HepG2 (cell line): ENCODE data around the gene UBE2U.

Source experiments
- CEBPB ChIP-seq: IDR thresholded peaks from 2 replicates; pipeline ENCODE4 v1.6.1; 2011; ENCODE audit warnings: low read depth, low read length, improper control_type of control experiment, borderline replicate concordance
- CHD2 ChIP-seq: IDR thresholded peaks from 2 replicates; pipeline ENCODE4 v1.6.1; 2011; ENCODE audit warnings: low read depth, low read length, improper control_type of control experiment
- GTF2F1 ChIP-seq: fragments of 150-350 bp; IDR thresholded peaks from 2 replicates; pipeline ENCODE4 v1.6.1; 2014; ENCODE audit warnings: low read length
- MAX ChIP-seq: IDR thresholded peaks from 2 replicates; pipeline ENCODE4 v1.6.1; 2012; ENCODE audit warnings: inconsistent platforms
- POLR2A ChIP-seq, 2 experiments: IDR thresholded peaks; 2 replicates each; pipeline ENCODE4 v1.6.1; 2011; ENCODE audit warnings: low read depth in 2 of 2, low read length in 2 of 2, mild to moderate bottlenecking in 1 of 2, moderate library complexity in 1 of 2; ENCODE audit not compliant: insufficient read depth in 1 of 2
- ZNF3 ChIP-seq: IDR thresholded peaks from 2 replicates; pipeline ENCODE4 v1.7.0; 2017; ENCODE audit warnings: inconsistent platforms
- ZSCAN30 ChIP-seq: sonication (generic); formaldehyde crosslinking; IDR thresholded peaks from 2 replicates; pipeline ENCODE4 v1.5.0; 2020; ENCODE audit warnings: mild to moderate bottlenecking, missing genetic modification reagents
- TF ChIP-seq, protein P1 (sequence below): IDR thresholded peaks from 2 replicates; pipeline ENCODE4 v1.6.1; 2016; ENCODE audit warnings: low read depth, control low read depth

- TF ChIP-seq, protein P1, sequence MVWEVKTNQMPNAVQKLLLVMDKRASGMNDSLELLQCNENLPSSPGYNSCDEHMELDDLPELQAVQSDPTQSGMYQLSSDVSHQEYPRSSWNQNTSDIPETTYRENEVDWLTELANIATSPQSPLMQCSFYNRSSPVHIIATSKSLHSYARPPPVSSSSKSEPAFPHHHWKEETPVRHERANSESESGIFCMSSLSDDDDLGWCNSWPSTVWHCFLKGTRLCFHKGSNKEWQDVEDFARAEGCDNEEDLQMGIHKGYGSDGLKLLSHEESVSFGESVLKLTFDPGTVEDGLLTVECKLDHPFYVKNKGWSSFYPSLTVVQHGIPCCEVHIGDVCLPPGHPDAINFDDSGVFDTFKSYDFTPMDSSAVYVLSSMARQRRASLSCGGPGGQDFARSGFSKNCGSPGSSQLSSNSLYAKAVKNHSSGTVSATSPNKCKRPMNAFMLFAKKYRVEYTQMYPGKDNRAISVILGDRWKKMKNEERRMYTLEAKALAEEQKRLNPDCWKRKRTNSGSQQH: no peak
- no peak for TF ChIP-seq POLR2A (IDR thresholded peaks at IDR 0.05; ENCODE audit: insufficient read depth in 1 of 2, low read depth in 2 of 2, low read length in 2 of 2)
- no peak for TF ChIP-seq CEBPB
- TF ChIP-seq MAX: no peak
- no peak for TF ChIP-seq CHD2
- no peak for TF ChIP-seq GTF2F1
- no peak for TF ChIP-seq ZSCAN30 (CRISPR knock-in tag)
- TF ChIP-seq ZNF3 (CRISPR knock-in tag): no peak
Measured at GRCh38 chr1:64220241-64220640, 16.8 kb downstream of the UBE2U start.
